Left cardiac atrium (tissue), 4 donors: ENCODE results near the gene KCNA2. TPM values are rescaled to one million over a fixed set of nuclear protein-coding genes. Genes with fewer than 3 reads are reported as not detected.

Source experiments
- ATAC-seq, 2 donors: fragments of 200-7000 bp; cut with Tn5 transposase; one replicate each; pipeline ENCODE4 v1.9.1; 2020; ENCODE audit warnings: mild to moderate bottlenecking in 2 of 2, moderate library complexity in 2 of 2
- DNase-seq: peaks from one replicate; pipeline ENCODE4 v3.0.0-alpha.2; 2020
- intact Hi-C, 2 donors: fragments of 100-400 bp; cut with DNase I; formaldehyde crosslinking; loops; one replicate each; pipeline versions ENCODE4 v1.14.1 to v1.15.1; 2022 to 2023
- total RNA-seq, 2 donors: library from RNA; stranded (reverse); fragmentation: NEBNext Ultra II Directional; extraction: Animal tissue kit (Norgen Biotek cat#: 25700); gene quantifications; one replicate each; pipeline ENCODE4 v1.2.1, GENCODE V29; 2021
- donor health status: DM: no; HTN: yes; CAD: no.
- donor health status: DM: no; HTN: yes; CAD: no; lungs with severe emphysema.
- donor health status: DM: yes; HTN: yes; CAD: no.
- donor health status: Dilated cardiomyopathy.

Gene KCNA2
- total RNA-seq, 2 donors from 2014 or later: 0.60 to 1.8 TPM

DNA sequence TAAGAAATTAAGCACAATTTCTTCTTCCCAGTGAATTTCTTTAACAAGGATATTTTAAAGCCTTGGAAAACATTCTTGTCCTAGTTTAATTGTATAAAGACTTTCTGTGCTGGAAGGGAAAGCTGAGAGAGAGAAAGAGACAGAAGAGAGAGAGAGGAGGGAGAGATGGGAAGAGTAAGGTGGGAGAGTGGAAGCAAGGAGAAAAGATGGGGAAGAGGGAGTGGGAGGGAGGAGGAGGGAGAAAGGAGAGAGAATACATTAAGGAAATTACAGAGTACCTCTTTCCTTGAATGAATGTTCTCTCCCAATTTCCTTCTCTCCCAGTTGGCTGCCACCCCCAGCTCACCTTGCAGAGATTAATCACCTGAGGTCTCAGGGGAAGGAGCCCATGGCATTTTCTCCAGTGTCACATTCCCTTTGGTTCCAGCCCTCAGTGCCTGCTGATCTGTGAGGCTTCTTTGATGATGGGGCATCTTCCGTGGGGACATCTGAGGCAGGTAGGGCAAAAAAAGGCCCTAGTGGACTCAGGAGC lies 54.8 kb downstream of the KCNA2 start:
- no peak for ATAC-seq
- intact Hi-C loops: loop anchor here (10.0 kb wide), 2 partner anchors 53 to 233 kb away; partner anchors contain the start of gene KCNA2 (in 1 of the 2)
- DNase-seq: no peak

DNA sequence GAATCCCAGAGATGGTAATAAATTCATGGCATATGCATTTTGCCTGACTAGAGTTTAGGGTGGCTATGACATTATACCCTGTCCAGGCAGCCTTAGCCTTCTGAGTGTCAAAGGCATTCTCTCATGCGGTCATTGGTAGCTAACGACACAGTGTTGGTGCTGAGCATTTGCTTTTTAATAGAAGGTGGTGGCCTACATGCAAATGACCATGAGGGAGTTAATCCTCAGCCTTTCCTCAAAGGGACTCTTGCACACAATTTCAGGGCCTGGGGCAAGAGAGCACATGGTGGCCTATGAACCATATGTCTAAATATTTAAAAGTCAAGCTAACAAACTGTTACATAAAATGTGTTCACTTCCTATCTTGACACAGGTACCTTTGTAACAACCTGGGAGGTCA lies 56.3 kb downstream of the KCNA2 start:
- intact Hi-C loops: loop anchor here (10.0 kb wide), 2 partner anchors 55 to 235 kb away; partner anchors contain the start of gene KCNA2 (in 1 of the 2)
- ATAC-seq (no peak), DNase-seq (no peak)

DNA sequence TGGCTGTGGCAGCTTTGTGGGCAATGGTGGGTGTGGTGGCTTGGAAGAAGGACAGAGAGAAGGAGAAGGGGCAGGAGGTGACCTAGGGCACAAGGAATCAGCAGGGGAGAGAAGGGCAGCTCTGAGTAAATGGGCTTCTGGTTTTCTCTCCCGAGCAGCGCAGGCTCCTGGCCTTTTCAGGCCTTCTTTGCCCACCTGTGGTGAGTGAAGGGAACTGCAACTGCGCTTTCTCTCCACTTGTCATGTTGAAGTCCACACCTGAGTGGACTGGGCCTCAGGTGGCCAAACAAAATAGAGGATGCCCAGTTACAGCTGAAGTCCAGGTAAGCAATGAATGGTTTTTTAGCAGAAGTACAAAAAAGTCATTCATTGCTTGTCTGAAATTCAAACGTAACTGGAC lies 57.8 kb downstream of the KCNA2 start:
- ATAC-seq: no peak

DNA sequence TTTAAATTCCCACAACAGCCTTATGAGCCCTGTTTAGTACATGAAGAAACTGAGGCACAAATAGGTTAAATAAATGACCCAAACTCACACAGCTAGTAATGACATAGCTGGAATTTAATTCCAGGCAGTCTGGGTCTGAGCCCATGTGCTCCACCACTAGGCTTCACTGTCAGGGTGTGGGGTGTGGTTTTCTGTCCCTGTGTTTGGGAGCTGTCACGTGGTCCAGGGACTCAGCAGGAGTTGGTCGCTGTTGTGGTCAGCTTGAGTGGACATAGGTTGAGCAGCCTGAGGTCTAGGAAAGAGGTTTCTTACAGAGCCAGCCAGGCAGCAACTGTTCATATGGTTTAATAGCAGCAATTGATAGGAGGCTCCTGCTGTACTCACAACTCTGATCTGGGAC lies 59.1 kb downstream of the KCNA2 start:
- no peak for DNase-seq
- intact Hi-C loops: no loop called here
- ATAC-seq: no peak

More for the DNA sequence above, 57.8 kb downstream of the KCNA2 start:
- intact Hi-C loops: no loop called here
- no peak for DNase-seq

DNA sequence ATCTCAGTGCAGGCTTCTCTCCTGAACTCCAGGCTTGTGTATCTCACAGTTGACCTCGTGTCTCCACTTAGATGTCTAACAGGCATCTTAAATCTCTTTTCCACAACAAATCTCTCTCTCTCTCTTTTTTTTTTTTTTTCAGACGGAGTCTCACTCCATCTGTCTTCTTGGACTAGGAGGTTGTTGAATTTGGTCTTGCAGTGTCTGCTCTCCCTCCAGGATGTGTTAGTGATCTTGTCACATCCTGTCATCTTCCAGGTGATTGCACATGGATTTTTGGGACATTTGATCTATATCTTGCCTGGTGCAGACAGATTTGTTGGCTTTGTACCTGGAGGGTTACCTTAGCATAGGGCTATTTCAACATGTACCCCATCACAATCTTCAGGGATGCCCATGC lies 60.7 kb downstream of the KCNA2 start:
- intact Hi-C loops: no loop called here
- ATAC-seq: no peak
- no peak for DNase-seq

DNA sequence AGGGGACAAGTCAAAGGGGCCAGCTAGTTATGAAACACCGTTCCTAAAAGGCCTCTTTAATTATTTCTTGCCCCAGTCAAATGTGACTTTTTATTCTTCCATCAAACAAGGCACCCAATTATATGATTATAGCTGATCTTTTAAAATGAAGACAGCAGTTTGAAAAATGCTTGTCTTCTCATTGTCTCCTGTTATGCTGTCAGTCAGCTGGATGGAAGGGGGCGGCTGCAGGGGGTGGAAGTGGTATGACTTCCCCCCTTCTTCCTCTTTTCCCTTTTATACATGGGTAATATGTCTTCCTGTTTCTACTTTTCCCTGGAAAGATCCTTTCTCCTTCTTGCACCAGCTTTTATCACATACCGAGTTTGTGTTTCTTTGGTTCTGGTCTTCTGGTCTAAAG lies 61.4 kb downstream of the KCNA2 start:
- no peak for ATAC-seq
- DNase-seq: no peak

More for the DNA sequence above, 61.4 kb downstream of the KCNA2 start:
- intact Hi-C loops: no loop called here

Other genes starting within 250 kb of the KCNA2 start
- gene SLC16A4, start 215.3 kb downstream of the KCNA2 start, total RNA-seq: 1 to 10 TPM; 3.4 to 5.8 TPM
- 100 to 1,000 TPM; 191 to 197 TPM for gene LAMTOR5, start 198.7 kb downstream of the KCNA2 start, total RNA-seq
- under 1 TPM; 0.18 to 0.60 TPM for gene PROK1, start 155.2 kb downstream of the KCNA2 start, total RNA-seq
- gene KCNA10, start 87.2 kb downstream of the KCNA2 start, total RNA-seq: not detected
- 1 to 10 TPM; 2.0 to 2.7 TPM for gene KCNA3, start 68.6 kb upstream of the KCNA2 start, total RNA-seq